Peyer's patch (tissue), 4 donors: ENCODE measurements around the gene RPS3A.
"Not testable (repeated sequence)": the region's sequence is repeated elsewhere in the genome, so short reads cannot be mapped to it uniquely, and the experiment has no call there.

Experiments used
- CTCF ChIP-seq, 6 experiments: fragments of 450-650 bp in 4 of 6; fragments of 200-600 bp in 2 of 6; sonication (generic) in 1 of 6; IDR thresholded peaks; one replicate each; pipeline ENCODE4 v1.5.1; 2017 to 2019; ENCODE audit warnings: antibody characterized with exemption in 6 of 6, mild to moderate bottlenecking in 3 of 6, moderate library complexity in 1 of 6
- POLR2A ChIP-seq, 2 donors: fragments of 450-650 bp; IDR thresholded peaks; one replicate each; pipeline ENCODE4 v1.5.1; 2017; ENCODE audit warnings: antibody characterized with exemption in 2 of 2, mild to moderate bottlenecking in 2 of 2, moderate library complexity in 2 of 2

DNA sequence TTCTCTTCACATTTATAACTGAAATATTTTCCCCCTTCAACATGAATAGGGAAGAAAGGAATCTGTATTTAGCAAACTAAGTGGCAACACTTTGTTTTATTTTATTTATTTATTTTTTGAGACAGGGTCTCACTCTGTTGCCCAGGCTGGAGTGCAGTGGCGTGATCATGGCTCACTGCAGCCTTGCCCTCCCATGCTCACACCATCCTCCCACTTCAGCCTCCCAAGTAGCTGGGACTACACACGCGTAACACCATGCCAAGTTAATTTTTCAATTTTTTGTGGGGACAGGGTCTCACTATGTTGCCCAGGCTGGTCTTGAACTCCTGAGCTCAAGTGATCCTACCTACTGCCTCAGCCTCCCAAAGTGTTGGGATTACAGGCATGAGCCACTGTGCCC is 36.6 kb downstream of the RPS3A start:
- not testable (repeated sequence) for TF ChIP-seq CTCF, POLR2A (IDR thresholded peaks at IDR 0.05)
